Osteoblast (primary cell): ENCODE measurements around the gene SPATA9. TPM values are rescaled to one million over a fixed set of nuclear protein-coding genes. Genes with fewer than 3 reads are reported as not detected.

Experiments
- DNase-seq: peaks from one replicate; pipeline ENCODE4 v3.0.0; 2011; ENCODE audit warnings: low spot score, mixed read lengths; ENCODE audit not compliant: insufficient read length; ENCODE audit errors: missing footprints
- H2AFZ ChIP-seq: 2 replicates; pipeline ENCODE4 v1.6.0; 2011; ENCODE audit warnings: mild to moderate bottlenecking, low read length
- H3K27ac ChIP-seq: 2 replicates; pipeline ENCODE4 v1.5.1; 2011; ENCODE audit warnings: mild to moderate bottlenecking, low read depth, low read length, moderate library complexity
- H3K27me3 ChIP-seq: 2 replicates; pipeline ENCODE4 v1.6.0; 2012; ENCODE audit warnings: mild to moderate bottlenecking, control low read depth, inconsistent platforms, low read length, moderate library complexity; ENCODE audit not compliant: insufficient read depth
- H3K36me3 ChIP-seq: 2 replicates; pipeline ENCODE4 v1.5.1; 2011; ENCODE audit warnings: mild to moderate bottlenecking, low read length, control low read depth, moderate library complexity; ENCODE audit not compliant: insufficient read depth
- H3K4me1 ChIP-seq: 2 replicates; pipeline ENCODE4 v1.5.1; 2011; ENCODE audit warnings: mild to moderate bottlenecking, low read length, control low read depth, moderate library complexity; ENCODE audit not compliant: insufficient read depth
- H3K4me2 ChIP-seq: 2 replicates; pipeline ENCODE4 v1.6.0; 2011; ENCODE audit warnings: mild to moderate bottlenecking, low read length; ENCODE audit not compliant: insufficient read depth
- H3K4me3 ChIP-seq: fragments of 200-600 bp; sonication (generic); 3 replicates; pipeline ENCODE4 v1.5.1; 2012; ENCODE audit warnings: mild to moderate bottlenecking, low read length, inconsistent platforms; ENCODE audit not compliant: insufficient read depth
- H3K79me2 ChIP-seq: 2 replicates; pipeline ENCODE4 v1.6.0; 2012; ENCODE audit warnings: mild to moderate bottlenecking, low read length, control low read depth, inconsistent platforms; ENCODE audit not compliant: insufficient read depth
- H3K9me3 ChIP-seq: 2 replicates; pipeline ENCODE4 v1.5.1; 2011; ENCODE audit warnings: low read depth, low read length, control low read depth
- H4K20me1 ChIP-seq: 2 replicates; pipeline ENCODE4 v1.6.0; 2012; ENCODE audit warnings: mild to moderate bottlenecking, low read length, control low read depth; ENCODE audit not compliant: insufficient read depth
- CTCF ChIP-seq: IDR thresholded peaks from 2 replicates; pipeline ENCODE4 v1.5.1; 2011; ENCODE audit warnings: mild to moderate bottlenecking, low read depth, low read length, moderate library complexity; ENCODE audit errors: extremely low read depth
- total RNA-seq: library from RNA; depleted of rRNA; stranded (reverse); fragments of >200 nt; gene quantifications from 2 replicates; pipeline ENCODE4 v1.2.3, GENCODE V29; 2012

SPATA9 gene
- total RNA-seq, 1 donor: 0.36 TPM

DNA sequence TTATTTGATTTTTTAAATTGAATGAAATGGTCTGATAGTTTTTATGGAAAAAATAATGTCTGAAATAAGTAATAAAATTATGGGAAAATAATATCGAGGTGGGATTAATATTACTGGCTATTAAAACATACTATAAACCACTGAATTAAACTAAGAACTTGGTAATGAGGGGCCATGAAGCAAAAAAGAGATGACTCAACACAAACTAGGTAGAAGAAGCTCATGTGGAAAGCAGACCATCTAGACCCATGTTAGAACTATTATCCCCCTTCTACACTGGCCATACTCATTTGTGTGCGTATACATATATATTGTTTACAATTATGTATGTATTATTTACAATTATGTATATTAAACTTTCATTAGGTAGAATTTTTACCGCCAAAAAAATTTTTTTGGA is 71.4 kb downstream of the SPATA9 start:
- Histone ChIP-seq H3K79me2 (no peaks in the 10 kb centered on the region), H3K36me3 (no peaks in the 10 kb centered on the region), H3K9me3 (no peaks in the 10 kb centered on the region), H3K4me1 (peaks cover 3% of the 10 kb centered on the region), H4K20me1 (no peaks in the 10 kb centered on the region), H3K4me3 (no peak overlapping the region), H2AFZ (no peak overlapping the region), H3K27me3 (no peaks in the 10 kb centered on the region), H3K27ac (no peak overlapping the region), H3K4me2 (no peak overlapping the region)
- no peak for DNase-seq
- no peak for TF ChIP-seq CTCF

DNA sequence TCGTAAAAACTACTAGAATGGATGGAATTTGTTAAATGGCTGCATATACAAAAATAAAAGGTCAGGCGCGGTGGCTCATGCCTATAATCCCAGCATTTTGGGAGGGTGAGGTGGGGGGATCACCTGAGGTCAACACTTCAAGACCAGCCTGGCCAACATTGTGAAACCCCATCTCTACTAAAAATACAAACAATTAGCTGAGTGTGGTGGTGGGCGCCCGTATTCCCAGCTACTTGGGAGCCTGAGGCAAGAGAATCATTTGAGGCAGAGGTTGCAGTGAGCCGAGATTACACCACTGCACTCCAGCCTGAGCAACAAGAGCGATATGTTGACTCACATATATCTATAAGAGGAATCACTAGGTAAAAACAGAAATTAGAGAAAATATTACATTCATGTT is 72.2 kb downstream of the SPATA9 start:
- DNase-seq: no peak
- Histone ChIP-seq H3K4me1 (no peaks in the 10 kb centered on the region), H3K36me3 (no peaks in the 10 kb centered on the region), H3K27me3 (no peaks in the 10 kb centered on the region), H2AFZ (no peak overlapping the region), H3K4me3 (no peak overlapping the region), H3K9me3 (no peaks in the 10 kb centered on the region), H3K79me2 (no peaks in the 10 kb centered on the region), H4K20me1 (no peaks in the 10 kb centered on the region), H3K4me2 (no peak overlapping the region), H3K27ac (no peak overlapping the region)
- no peak for TF ChIP-seq CTCF

DNA sequence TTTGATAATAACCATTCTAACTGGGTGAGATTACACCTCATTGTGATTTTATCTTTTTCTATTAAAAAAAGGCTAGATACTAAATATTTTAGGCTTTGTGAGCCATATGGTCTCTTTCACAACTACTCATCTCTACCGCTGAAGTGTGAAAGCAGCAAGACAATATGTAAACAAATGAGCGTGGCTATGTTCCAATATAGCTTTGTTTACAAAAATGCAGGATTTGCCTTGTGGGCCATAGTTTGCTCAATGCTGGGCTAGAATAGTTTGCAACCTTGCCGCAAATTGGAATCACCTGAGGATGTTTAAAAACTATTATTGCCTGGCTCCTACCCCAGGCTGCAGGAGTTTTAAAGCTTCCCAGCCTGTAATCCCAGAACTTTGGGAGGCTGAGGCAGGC is 73.1 kb downstream of the SPATA9 start:
- TF ChIP-seq CTCF: no peak
- Histone ChIP-seq H3K27me3 (no peaks in the 10 kb centered on the region), H3K9me3 (no peaks in the 10 kb centered on the region), H2AFZ (no peak overlapping the region), H3K4me2 (no peak overlapping the region), H3K79me2 (no peaks in the 10 kb centered on the region), H4K20me1 (no peaks in the 10 kb centered on the region), H3K27ac (no peak overlapping the region), H3K4me1 (no peaks in the 10 kb centered on the region), H3K36me3 (no peaks in the 10 kb centered on the region), H3K4me3 (no peak overlapping the region)
- no peak for DNase-seq

Other genes starting within 250 kb of the SPATA9 start
- gene SKIC3, start 128.0 kb downstream of the SPATA9 start, total RNA-seq: 177 and 195 TPM in 2 replicates
- gene ARSK, start 127.9 kb downstream of the SPATA9 start, total RNA-seq: 10.5 and 13.0 TPM in 2 replicates
- 0.29 and 0.36 TPM in 2 replicates for gene GPR150, start 62.9 kb downstream of the SPATA9 start, total RNA-seq
- gene RFESD, start 36.2 kb downstream of the SPATA9 start, total RNA-seq: 2.7 and 4.3 TPM in 2 replicates
- 314 and 349 TPM in 2 replicates for gene RHOBTB3, start 48.3 kb upstream of the SPATA9 start, total RNA-seq
- 59.0 and 77.2 TPM in 2 replicates for gene GLRX, start 139.7 kb upstream of the SPATA9 start, total RNA-seq